GM19467 (cell line): ENCODE data around the gene MYCBP.
A peak's percentile ranks its signal among the peaks of the same experiment; 100 is the strongest.

ENCODE experiments used
- ATAC-seq: cut with Tn5 transposase; IDR thresholded peaks from one replicate; pipeline ENCODE4 v1.9.1; 2021; ENCODE audit warnings: mild to moderate bottlenecking, moderate library complexity; ENCODE audit not compliant: unreplicated experiment

The MYCBP gene

GRCh38 chr1:38826886-38827285 lies 46.3 kb downstream of the MYCBP start:
- no peak for ATAC-seq

- ATAC-seq: no peak
Measured at GRCh38 chr1:38826262-38826661, 46.9 kb downstream of the MYCBP start.

- no peak for ATAC-seq
Measured at GRCh38 chr1:38820860-38821259, 52.3 kb downstream of the MYCBP start.

DNA sequence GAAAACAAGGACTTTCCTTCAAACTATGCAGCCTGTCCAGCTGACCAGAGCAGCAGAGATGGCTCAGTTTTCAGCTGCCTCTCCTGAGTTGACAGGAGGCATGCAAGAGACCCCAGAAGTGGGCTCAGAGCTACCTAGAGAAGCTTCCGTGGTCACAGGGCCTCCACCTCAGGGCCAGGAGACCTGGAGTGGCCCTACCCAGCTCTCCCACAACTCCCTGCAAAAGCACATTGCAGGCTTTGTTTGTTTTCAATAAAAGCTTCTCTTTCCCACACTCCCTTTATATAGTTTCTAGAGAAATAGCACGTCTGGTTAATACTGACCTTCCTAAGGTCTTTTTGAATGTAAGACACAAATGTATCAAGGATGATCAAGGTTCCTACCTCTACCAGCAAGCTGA lies 53.6 kb downstream of the MYCBP start:
- ATAC-seq: no peak

- no peak for ATAC-seq
Measured at GRCh38 chr1:38819040-38819439, 54.1 kb downstream of the MYCBP start.

DNA sequence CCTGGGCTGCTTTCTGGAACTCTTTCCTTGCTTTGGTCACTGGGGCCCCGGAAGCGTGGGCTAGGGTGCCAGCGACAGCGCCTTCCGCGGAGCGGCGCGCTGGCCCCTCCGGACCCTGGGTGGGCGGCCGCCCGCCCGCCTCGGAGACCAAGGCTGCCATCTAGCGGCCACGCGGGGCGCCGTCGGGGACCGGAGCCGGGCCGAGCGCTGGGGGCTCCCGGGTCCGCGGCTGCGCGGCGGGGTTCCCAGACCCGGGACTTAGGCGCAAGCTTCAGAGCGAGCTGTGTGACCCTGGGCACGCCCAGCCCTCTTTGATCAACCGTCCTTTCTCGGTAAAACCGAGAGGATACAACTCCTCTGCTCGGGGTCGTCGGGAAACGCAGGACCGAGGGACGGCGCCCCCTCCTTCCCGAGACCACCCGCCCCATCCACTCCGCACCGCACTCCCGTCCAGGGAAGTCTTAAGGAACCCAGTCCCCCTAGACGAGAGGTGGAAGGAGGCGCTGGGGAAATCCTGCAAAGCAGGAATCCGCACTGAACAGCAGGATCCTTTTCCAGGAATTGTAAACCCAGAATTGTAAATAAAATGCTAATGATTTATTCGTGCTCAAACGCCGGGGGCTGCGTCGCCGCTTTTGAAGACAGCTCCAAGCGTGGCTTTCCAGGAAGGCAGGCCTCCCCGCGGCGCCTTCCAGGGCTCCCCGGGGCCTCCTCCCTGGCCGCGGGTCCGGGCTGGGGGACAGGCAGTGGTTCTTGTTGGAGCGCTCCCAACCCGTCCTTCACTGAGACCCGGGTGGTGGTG lies 54.8 kb downstream of the MYCBP start:
- ATAC-seq: no peak

GRCh38 chr1:38817267-38818174 lies 55.6 kb downstream of the MYCBP start:
- ATAC-seq: no peak

- ATAC-seq: peak; percentile 69
Measured at GRCh38 chr1:38815903-38816627, 57.1 kb downstream of the MYCBP start.

GRCh38 chr1:38814984-38815464 lies 58.1 kb downstream of the MYCBP start:
- no peak for ATAC-seq

- no peak for ATAC-seq
Measured at GRCh38 chr1:38814444-38814983, 58.6 kb downstream of the MYCBP start.

DNA sequence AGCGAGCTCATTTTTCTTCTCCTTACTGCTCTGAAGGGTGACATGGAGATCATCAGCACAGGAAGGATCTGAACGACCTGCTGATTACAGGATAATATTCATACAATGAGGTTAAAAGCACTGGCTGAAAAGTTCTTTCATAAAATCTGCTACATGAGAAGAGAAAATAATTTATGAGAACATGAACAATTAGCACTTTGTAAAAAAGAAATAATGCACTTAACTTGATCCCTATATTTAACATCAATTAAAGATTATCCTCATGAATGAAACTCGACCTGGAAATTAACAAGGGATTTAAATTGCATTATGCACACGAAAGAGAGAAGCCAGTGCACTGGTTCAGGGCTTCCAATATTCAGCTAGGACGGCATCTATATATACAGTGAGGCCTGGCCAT lies 60.2 kb downstream of the MYCBP start:
- ATAC-seq: no peak
